GM18868 (cell line): Measurements from ENCODE around the gene CFLAR.
A peak's percentile ranks its signal among the peaks of the same experiment; 100 is the strongest.
"Not testable (repeated sequence)": the region's sequence is repeated elsewhere in the genome, so short reads cannot be mapped to it uniquely, and the experiment has no call there.

ENCODE experiments used
- ATAC-seq: cut with Tn5 transposase; IDR thresholded peaks from one replicate; pipeline ENCODE4 v1.9.1; 2021; ENCODE audit warnings: mild to moderate bottlenecking, moderate library complexity; ENCODE audit not compliant: unreplicated experiment

Gene CFLAR

GRCh38 chr2:201116115-201116958, at the start of gene CFLAR:
Gene CFLAR, plus strand, starts transcription at chr2:201116164. Its CDS starts 13,702 bp downstream, at chr2:201129866.
- peak; percentile 34 for ATAC-seq

GRCh38 chr2:201070948-201071478, 45.0 kb upstream of the CFLAR start:
- ATAC-seq = peak; percentile 17

GRCh38 chr2:201071479-201072200, 44.3 kb upstream of the CFLAR start, which contains the start of the genes HYCC2 and NDUFB3:
Gene HYCC2, minus strand, starts transcription at chr2:201071671. Its CDS starts 47,662 bp downstream, at chr2:201024009.
Gene NDUFB3, plus strand, starts transcription at chr2:201072001. Its CDS starts 6,882 bp downstream, at chr2:201078883.
- peak; percentile 99 for ATAC-seq

GRCh38 chr2:201072201-201072530, 43.8 kb upstream of the CFLAR start:
- no peak for ATAC-seq

GRCh38 chr2:201073071-201073470, 42.9 kb upstream of the CFLAR start:
- ATAC-seq = no peak

GRCh38 chr2:201074996-201075395, 41.0 kb upstream of the CFLAR start:
- no peak for ATAC-seq

- ATAC-seq = no peak
Observed at GRCh38 chr2:201084863-201085262, 31.1 kb upstream of the CFLAR start.

- ATAC-seq = no peak
Observed at GRCh38 chr2:201090574-201090973, 25.4 kb upstream of the CFLAR start.

- no peak for ATAC-seq
Observed at GRCh38 chr2:201093573-201093972, 22.4 kb upstream of the CFLAR start.

- no peak for ATAC-seq
Observed at GRCh38 chr2:201100497-201100896, 15.5 kb upstream of the CFLAR start.

GRCh38 chr2:201105759-201106158, 10.2 kb upstream of the CFLAR start:
- no peak for ATAC-seq

GRCh38 chr2:201107624-201108023, 8.3 kb upstream of the CFLAR start:
- ATAC-seq = no peak

- no peak for ATAC-seq
Observed at GRCh38 chr2:201108341-201108740, 7.6 kb upstream of the CFLAR start.

GRCh38 chr2:201109186-201109585, 6.8 kb upstream of the CFLAR start:
- ATAC-seq = no peak

GRCh38 chr2:201110615-201111014, 5.3 kb upstream of the CFLAR start:
- ATAC-seq = no peak

GRCh38 chr2:201111096-201111495, 4.9 kb upstream of the CFLAR start:
- ATAC-seq = no peak

- ATAC-seq = no peak
Observed at GRCh38 chr2:201114350-201114749, 1.6 kb upstream of the CFLAR start.

- no peak for ATAC-seq
Observed at GRCh38 chr2:201114846-201115245, 1.1 kb upstream of the CFLAR start.

GRCh38 chr2:201116959-201117734, 1.2 kb downstream of the CFLAR start:
- peak; percentile 28 for ATAC-seq

GRCh38 chr2:201117735-201118094, 1.8 kb downstream of the CFLAR start:
- not testable (repeated sequence) for ATAC-seq
